OCI-LY1 (cell line): ENCODE results near the gene TRIP12.

Experiments
- CTCF ChIP-seq: fragments of 200-600 bp; sonication (generic), shearing (Covaris generic); IDR thresholded peaks from 2 replicates; pipeline ENCODE4 v1.5.1; 2017; ENCODE audit warnings: mild to moderate bottlenecking, antibody characterized with exemption, low read length, moderate library complexity, mixed read lengths
- EZH2 ChIP-seq: fragments of 200-600 bp; sonication (generic), shearing (Covaris generic); IDR thresholded peaks from 2 replicates; pipeline ENCODE4 v1.8.0; 2017; ENCODE audit warnings: borderline replicate concordance, mixed run types, mild to moderate bottlenecking, antibody characterized with exemption, low read length, moderate library complexity, mixed read lengths

- TF ChIP-seq CTCF, result no peak
- TF ChIP-seq EZH2, result no peak
These were observed 46.3 kb downstream of the TRIP12 start for GRCh38 chr2:229875549-229875948.
